Keratinocyte (primary cell): ENCODE results near the gene TVP23C.

Experiments used
- CTCF ChIP-seq, 3 experiments: IDR thresholded peaks in 1 of 3; conservative IDR thresholded peaks in 1 of 3; optimal IDR thresholded peaks in 1 of 3; 2 replicates in 2 of 3; 3 replicates in 1 of 3; pipeline versions ENCODE3 to v1.5.1; 2011; ENCODE audit warnings: low read length in 3 of 3, mild to moderate bottlenecking in 3 of 3, moderate library complexity in 2 of 3, control low read depth in 1 of 3, inconsistent platforms in 1 of 3; ENCODE audit not compliant: insufficient read depth in 2 of 3; ENCODE audit errors: extremely low read depth in 1 of 3
- EZH2 ChIP-seq: IDR thresholded peaks from one replicate; pipeline ENCODE4 v1.6.1; 2012; ENCODE audit warnings: inconsistent platforms, mild to moderate bottlenecking, low read length, moderate library complexity

- TF ChIP-seq EZH2 (no peak), CTCF (optimal IDR thresholded peaks at IDR 0.05 in 1 of 3, IDR thresholded peaks at IDR 0.05 in 1 of 3, conservative IDR thresholded peaks at IDR 0.05 in 1 of 3; ENCODE audit: extremely low read depth in 1 of 3, insufficient read depth in 2 of 3, low read length in 3 of 3) (no peak)
These were observed 110.0 kb downstream of the TVP23C start for GRCh38 chr17:15453246-15453645.
